ENCODE results near the gene CCDC27.
A peak's percentile ranks its signal among the peaks of the same experiment; 100 is the strongest.

- TF ChIP-seq, protein P1, sequence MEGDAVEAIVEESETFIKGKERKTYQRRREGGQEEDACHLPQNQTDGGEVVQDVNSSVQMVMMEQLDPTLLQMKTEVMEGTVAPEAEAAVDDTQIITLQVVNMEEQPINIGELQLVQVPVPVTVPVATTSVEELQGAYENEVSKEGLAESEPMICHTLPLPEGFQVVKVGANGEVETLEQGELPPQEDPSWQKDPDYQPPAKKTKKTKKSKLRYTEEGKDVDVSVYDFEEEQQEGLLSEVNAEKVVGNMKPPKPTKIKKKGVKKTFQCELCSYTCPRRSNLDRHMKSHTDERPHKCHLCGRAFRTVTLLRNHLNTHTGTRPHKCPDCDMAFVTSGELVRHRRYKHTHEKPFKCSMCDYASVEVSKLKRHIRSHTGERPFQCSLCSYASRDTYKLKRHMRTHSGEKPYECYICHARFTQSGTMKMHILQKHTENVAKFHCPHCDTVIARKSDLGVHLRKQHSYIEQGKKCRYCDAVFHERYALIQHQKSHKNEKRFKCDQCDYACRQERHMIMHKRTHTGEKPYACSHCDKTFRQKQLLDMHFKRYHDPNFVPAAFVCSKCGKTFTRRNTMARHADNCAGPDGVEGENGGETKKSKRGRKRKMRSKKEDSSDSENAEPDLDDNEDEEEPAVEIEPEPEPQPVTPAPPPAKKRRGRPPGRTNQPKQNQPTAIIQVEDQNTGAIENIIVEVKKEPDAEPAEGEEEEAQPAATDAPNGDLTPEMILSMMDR (conservative IDR thresholded peaks at IDR 0.05), result peak; percentile 56; the same call in 1 of the 2 replicates
- no peak for TF ChIP-seq EZH2 (IDR thresholded peaks at IDR 0.05; ENCODE audit: low read depth)
These were observed 25.0 kb upstream of the CCDC27 start for GRCh38 chr1:3727042-3727824.

Data from PC-9 (cell line).